ENCODE results near the gene MBNL1.

Gene MBNL1

DNA sequence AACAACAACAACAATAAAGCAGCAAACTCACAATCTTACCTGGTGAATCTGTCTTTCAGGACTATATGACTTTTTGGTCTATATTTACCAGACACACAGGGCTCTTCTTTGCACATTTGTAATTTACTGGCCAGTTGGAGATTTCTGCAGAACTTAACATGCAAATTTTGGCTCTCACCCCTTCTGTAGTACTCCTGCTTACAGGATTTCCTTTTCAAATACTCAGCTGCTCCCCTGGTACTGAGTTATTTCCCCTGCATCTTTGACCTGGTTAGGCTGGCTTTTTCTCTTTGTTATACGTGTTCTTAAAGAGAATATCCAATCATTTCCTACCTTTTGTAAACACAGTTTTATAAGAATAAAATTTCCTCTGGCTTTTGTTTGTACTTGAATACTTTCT is 228.0 kb downstream of the MBNL1 start:
- DNase-seq, result no peak

DNA sequence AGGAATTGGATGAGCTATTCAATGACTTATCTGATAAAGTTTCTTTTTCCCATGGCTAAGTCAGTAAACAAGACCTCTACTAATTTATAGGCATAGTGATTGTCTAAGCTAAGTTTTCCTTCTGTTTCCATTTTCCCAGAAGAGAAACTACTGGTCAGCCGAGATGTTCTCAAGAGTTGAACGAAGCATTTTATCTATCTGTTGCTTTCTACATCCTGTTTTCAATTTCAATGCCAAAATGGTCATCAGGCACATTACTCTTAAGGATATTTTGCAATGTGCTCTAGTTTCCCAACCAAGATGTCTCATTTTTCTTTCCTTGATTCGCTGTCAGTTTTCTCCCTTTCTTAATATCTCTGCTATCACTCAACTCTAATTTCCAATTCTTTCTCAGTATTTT is 228.7 kb downstream of the MBNL1 start:
- no peak for DNase-seq

- DNase-seq, result no peak
Measured at GRCh38 chr3:152497890-152498289, 229.2 kb downstream of the MBNL1 start.

- DNase-seq, result no peak
Measured at GRCh38 chr3:152499791-152500385, 231.2 kb downstream of the MBNL1 start.

GRCh38 chr3:152505926-152506325 is 237.2 kb downstream of the MBNL1 start:
- DNase-seq, result no peak

GRCh38 chr3:152508705-152509104 is 240.0 kb downstream of the MBNL1 start:
- no peak for DNase-seq

- DNase-seq, result no peak
Measured at GRCh38 chr3:152511904-152512303, 243.2 kb downstream of the MBNL1 start.

DNA sequence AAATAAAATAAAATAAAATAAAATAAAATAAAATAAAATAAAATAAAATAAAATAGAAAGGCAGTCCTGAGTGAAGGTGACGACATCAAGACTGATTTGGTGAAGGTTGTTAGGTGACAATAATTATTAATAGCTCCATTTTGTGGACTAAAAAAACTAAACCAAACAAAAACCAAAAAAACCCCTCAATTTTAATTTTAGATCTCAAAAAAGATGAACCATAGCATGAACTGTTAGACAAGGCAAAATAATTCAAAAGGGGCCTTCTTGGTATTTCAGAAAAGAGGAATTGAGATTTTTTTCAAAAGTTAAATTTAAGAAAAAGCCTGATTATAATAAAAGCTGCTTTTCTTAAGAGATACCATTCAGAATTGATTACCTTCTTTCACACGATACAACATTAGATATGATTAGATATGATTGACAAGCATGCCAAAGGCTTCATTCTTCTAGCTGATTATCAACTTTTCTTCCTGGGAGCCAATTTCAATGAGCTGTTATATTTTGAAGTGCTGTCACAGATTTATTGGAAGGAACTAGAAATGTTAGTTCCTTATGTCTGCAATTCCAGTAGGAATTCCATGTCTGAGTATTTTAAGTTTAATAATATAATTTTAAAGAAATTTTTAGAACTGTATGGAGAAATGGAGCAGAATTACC is 244.7 kb downstream of the MBNL1 start:
- DNase-seq, result no peak

All from stimulated activated naive CD4-positive, alpha-beta T cell (primary cell).